ENCODE data around the gene TSPAN15.
"Not testable (repeated sequence)": the region's sequence is repeated elsewhere in the genome, so short reads cannot be mapped to it uniquely, and the experiment has no call there.

The TSPAN15 gene

GRCh38 chr10:69467928-69468750, 16.9 kb downstream of the TSPAN15 start:
- no peak for DNase-seq

GRCh38 chr10:69468751-69469089, 17.5 kb downstream of the TSPAN15 start:
- no peak for DNase-seq

- DNase-seq = no peak
Measured at GRCh38 chr10:69469976-69470375, 18.7 kb downstream of the TSPAN15 start.

- no peak for DNase-seq
Measured at GRCh38 chr10:69470463-69471384, 19.5 kb downstream of the TSPAN15 start.

- DNase-seq = no peak
Measured at GRCh38 chr10:69472142-69472541, 20.9 kb downstream of the TSPAN15 start.

GRCh38 chr10:69472544-69472943, 21.3 kb downstream of the TSPAN15 start:
- no peak for DNase-seq

- no peak for DNase-seq
Measured at GRCh38 chr10:69473304-69473990, 22.2 kb downstream of the TSPAN15 start.

- DNase-seq = no peak
Measured at GRCh38 chr10:69474742-69475432, 23.6 kb downstream of the TSPAN15 start.

- DNase-seq = no peak
Measured at GRCh38 chr10:69475433-69475830, 24.2 kb downstream of the TSPAN15 start.

- no peak for DNase-seq
Measured at GRCh38 chr10:69477968-69478597, 26.8 kb downstream of the TSPAN15 start.

- DNase-seq = peak; percentile 54
Measured at GRCh38 chr10:69479240-69480067, 28.2 kb downstream of the TSPAN15 start.

GRCh38 chr10:69480068-69480412, 28.8 kb downstream of the TSPAN15 start:
- DNase-seq = no peak

GRCh38 chr10:69481305-69481704, 30.0 kb downstream of the TSPAN15 start:
- DNase-seq = no peak

- no peak for DNase-seq
Measured at GRCh38 chr10:69481811-69482524, 30.7 kb downstream of the TSPAN15 start.

- DNase-seq = no peak
Measured at GRCh38 chr10:69483963-69484362, 32.7 kb downstream of the TSPAN15 start.

GRCh38 chr10:69484736-69485135, 33.5 kb downstream of the TSPAN15 start:
- DNase-seq = no peak

GRCh38 chr10:69486922-69487730, 35.9 kb downstream of the TSPAN15 start:
- no peak for DNase-seq

- DNase-seq = not testable (repeated sequence)
Measured at GRCh38 chr10:69488149-69488844, 37.0 kb downstream of the TSPAN15 start.

- DNase-seq = not testable (repeated sequence)
Measured at GRCh38 chr10:69488856-69489255, 37.6 kb downstream of the TSPAN15 start.
